ENCODE data around the gene SEL1L. TPM values are rescaled to one million over a fixed set of nuclear protein-coding genes. Genes with fewer than 3 reads are reported as not detected.
"Not testable (repeated sequence)": the region's sequence is repeated elsewhere in the genome, so short reads cannot be mapped to it uniquely, and the experiment has no call there.

Gene SEL1L
- polyA plus RNA-seq, 1 donor from 2014 or later, result 39.7 TPM

DNA sequence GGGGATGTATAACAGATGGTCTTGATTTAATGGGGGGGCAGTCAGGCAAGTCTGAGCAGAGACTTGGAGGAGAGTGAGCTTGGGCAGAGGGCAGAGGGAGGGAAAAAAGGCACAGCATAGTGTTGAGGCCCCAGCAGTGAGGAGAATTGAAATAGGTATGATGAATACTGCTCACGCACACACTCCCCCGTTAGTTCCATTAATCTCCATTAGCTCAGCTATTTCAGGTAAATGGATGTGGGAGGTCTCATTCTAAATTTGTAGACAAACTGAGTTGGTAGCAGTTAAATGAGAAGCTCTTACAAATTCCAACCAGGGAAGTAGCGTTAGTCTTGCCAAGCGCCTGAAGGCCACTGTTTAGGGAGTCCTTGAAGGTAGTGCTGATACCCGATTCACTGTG lies 66.8 kb downstream of the SEL1L start:
- H3F3A ChIP-seq (ENCODE audit: insufficient read depth, low read length, poor library complexity, severe bottlenecking), result no peaks in the 10 kb centered on the region
- no peak overlapping the region for H3K4me2 ChIP-seq (ENCODE audit: low read length)
- TF ChIP-seq TAF1 (IDR thresholded peaks at IDR 0.05; ENCODE audit: low read depth), result no peak
- no peak for TF ChIP-seq POLR2AphosphoS5 (IDR thresholded peaks at IDR 0.05)
- TF ChIP-seq SMC3 (conservative IDR thresholded peaks at IDR 0.05; ENCODE audit: poor library complexity), result no peak
- no peak for TF ChIP-seq EP300 (conservative IDR thresholded peaks at IDR 0.05; ENCODE audit: poor library complexity, severe bottlenecking)
- TF ChIP-seq RAD21 (conservative IDR thresholded peaks at IDR 0.05), result no peak
- no peak for TF ChIP-seq MXI1 (conservative IDR thresholded peaks at IDR 0.05; ENCODE audit: poor library complexity, severe bottlenecking)
- TF ChIP-seq EZH2 (IDR thresholded peaks at IDR 0.05; ENCODE audit: borderline replicate concordance, insufficient read depth, low read length, poor library complexity, severe bottlenecking), result no peak
- TF ChIP-seq, protein P1, sequence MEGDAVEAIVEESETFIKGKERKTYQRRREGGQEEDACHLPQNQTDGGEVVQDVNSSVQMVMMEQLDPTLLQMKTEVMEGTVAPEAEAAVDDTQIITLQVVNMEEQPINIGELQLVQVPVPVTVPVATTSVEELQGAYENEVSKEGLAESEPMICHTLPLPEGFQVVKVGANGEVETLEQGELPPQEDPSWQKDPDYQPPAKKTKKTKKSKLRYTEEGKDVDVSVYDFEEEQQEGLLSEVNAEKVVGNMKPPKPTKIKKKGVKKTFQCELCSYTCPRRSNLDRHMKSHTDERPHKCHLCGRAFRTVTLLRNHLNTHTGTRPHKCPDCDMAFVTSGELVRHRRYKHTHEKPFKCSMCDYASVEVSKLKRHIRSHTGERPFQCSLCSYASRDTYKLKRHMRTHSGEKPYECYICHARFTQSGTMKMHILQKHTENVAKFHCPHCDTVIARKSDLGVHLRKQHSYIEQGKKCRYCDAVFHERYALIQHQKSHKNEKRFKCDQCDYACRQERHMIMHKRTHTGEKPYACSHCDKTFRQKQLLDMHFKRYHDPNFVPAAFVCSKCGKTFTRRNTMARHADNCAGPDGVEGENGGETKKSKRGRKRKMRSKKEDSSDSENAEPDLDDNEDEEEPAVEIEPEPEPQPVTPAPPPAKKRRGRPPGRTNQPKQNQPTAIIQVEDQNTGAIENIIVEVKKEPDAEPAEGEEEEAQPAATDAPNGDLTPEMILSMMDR (IDR thresholded peaks at IDR 0.05; ENCODE audit: poor library complexity, severe bottlenecking), result no peak
- TF ChIP-seq, protein P2, sequence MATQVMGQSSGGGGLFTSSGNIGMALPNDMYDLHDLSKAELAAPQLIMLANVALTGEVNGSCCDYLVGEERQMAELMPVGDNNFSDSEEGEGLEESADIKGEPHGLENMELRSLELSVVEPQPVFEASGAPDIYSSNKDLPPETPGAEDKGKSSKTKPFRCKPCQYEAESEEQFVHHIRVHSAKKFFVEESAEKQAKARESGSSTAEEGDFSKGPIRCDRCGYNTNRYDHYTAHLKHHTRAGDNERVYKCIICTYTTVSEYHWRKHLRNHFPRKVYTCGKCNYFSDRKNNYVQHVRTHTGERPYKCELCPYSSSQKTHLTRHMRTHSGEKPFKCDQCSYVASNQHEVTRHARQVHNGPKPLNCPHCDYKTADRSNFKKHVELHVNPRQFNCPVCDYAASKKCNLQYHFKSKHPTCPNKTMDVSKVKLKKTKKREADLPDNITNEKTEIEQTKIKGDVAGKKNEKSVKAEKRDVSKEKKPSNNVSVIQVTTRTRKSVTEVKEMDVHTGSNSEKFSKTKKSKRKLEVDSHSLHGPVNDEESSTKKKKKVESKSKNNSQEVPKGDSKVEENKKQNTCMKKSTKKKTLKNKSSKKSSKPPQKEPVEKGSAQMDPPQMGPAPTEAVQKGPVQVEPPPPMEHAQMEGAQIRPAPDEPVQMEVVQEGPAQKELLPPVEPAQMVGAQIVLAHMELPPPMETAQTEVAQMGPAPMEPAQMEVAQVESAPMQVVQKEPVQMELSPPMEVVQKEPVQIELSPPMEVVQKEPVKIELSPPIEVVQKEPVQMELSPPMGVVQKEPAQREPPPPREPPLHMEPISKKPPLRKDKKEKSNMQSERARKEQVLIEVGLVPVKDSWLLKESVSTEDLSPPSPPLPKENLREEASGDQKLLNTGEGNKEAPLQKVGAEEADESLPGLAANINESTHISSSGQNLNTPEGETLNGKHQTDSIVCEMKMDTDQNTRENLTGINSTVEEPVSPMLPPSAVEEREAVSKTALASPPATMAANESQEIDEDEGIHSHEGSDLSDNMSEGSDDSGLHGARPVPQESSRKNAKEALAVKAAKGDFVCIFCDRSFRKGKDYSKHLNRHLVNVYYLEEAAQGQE (IDR thresholded peaks at IDR 0.05; ENCODE audit: borderline replicate concordance), result no peak
- H4K20me1 ChIP-seq (ENCODE audit: insufficient read depth), result no peaks in the 10 kb centered on the region
- no peaks in the 10 kb centered on the region for H3K9me3 ChIP-seq (ENCODE audit: low read length)
- no peaks in the 10 kb centered on the region for H3K9me2 ChIP-seq (ENCODE audit: insufficient read depth, low read length)
- no peak overlapping the region for H3K4me3 ChIP-seq (ENCODE audit: low read length)
- no peaks in the 10 kb centered on the region for H3K27me3 ChIP-seq (ENCODE audit: insufficient read depth, low read depth, low read length)
- H3K36me3 ChIP-seq (ENCODE audit: insufficient read depth, low read length), result no peaks in the 10 kb centered on the region
- no peak overlapping the region for H3K9ac ChIP-seq (ENCODE audit: low read length)
- H3K79me2 ChIP-seq (replicated peaks; ENCODE audit: insufficient read depth, low read length), result no peaks in the 10 kb centered on the region
- no peak overlapping the region for H2AFZ ChIP-seq (ENCODE audit: low read depth, low read length)
- H3K27ac ChIP-seq (ENCODE audit: low read length), result no peak overlapping the region

DNA sequence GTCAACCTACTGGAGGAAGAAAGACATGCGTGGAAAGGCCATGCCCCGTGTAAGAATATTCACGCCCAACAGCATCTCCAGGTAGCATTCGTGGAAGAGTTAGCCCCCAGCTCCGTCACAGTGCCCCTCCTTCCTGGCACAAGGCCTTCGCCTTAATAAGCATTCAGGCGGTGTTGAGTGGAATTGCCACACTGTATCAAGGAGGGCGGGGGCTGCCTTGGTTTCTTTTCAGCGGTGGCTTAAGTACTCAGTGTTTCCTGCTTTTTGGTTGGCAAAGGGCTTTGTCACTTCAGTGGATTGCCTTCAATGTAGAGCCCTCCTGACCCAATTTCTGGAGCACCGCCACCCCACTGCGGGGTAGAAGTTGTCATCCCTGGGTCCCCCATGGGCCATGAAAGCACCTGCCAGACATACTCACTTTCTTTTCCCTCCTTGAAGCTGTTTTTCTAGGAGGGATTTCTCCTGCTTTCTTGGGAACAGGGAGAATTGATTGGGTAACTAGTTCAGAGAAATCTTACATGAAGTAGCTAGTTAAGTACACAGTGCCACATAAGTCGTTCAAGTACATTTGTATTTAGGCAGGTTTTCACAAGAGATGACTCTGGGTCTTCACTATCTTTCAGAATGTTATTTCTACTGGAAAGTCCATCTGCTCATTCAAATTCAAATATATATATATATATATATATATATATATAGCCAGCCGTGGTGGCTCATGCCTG lies 68.0 kb downstream of the SEL1L start:
- no peak overlapping the region for H3K4me3 ChIP-seq (ENCODE audit: low read length)
- no peak for TF ChIP-seq MXI1 (conservative IDR thresholded peaks at IDR 0.05; ENCODE audit: poor library complexity, severe bottlenecking)
- no peak for TF ChIP-seq EZH2 (IDR thresholded peaks at IDR 0.05; ENCODE audit: borderline replicate concordance, insufficient read depth, low read length, poor library complexity, severe bottlenecking)
- TF ChIP-seq, protein P1 (IDR thresholded peaks at IDR 0.05; ENCODE audit: poor library complexity, severe bottlenecking), result no peak
- TF ChIP-seq TAF1 (IDR thresholded peaks at IDR 0.05; ENCODE audit: low read depth), result no peak
- TF ChIP-seq SMC3 (conservative IDR thresholded peaks at IDR 0.05; ENCODE audit: poor library complexity), result no peak
- no peak for TF ChIP-seq EP300 (conservative IDR thresholded peaks at IDR 0.05; ENCODE audit: poor library complexity, severe bottlenecking)
- TF ChIP-seq POLR2AphosphoS5 (IDR thresholded peaks at IDR 0.05), result no peak
- TF ChIP-seq, protein P2 (IDR thresholded peaks at IDR 0.05; ENCODE audit: borderline replicate concordance), result no peak
- TF ChIP-seq RAD21 (conservative IDR thresholded peaks at IDR 0.05), result no peak
- no peaks in the 10 kb centered on the region for H3K27me3 ChIP-seq (ENCODE audit: insufficient read depth, low read depth, low read length)
- no peak overlapping the region for H2AFZ ChIP-seq (ENCODE audit: low read depth, low read length)
- no peak overlapping the region for H3K27ac ChIP-seq (ENCODE audit: low read length)
- no peaks in the 10 kb centered on the region for H3F3A ChIP-seq (ENCODE audit: insufficient read depth, low read length, poor library complexity, severe bottlenecking)
- no peaks in the 10 kb centered on the region for H3K9me2 ChIP-seq (ENCODE audit: insufficient read depth, low read length)
- H3K9me3 ChIP-seq (ENCODE audit: low read length), result no peaks in the 10 kb centered on the region
- H3K9ac ChIP-seq (ENCODE audit: low read length), result no peak overlapping the region
- H3K79me2 ChIP-seq (replicated peaks; ENCODE audit: insufficient read depth, low read length), result no peaks in the 10 kb centered on the region
- no peak overlapping the region for H3K4me2 ChIP-seq (ENCODE audit: low read length)
- no peaks in the 10 kb centered on the region for H4K20me1 ChIP-seq (ENCODE audit: insufficient read depth)
- no peaks in the 10 kb centered on the region for H3K36me3 ChIP-seq (ENCODE audit: insufficient read depth, low read length)

DNA sequence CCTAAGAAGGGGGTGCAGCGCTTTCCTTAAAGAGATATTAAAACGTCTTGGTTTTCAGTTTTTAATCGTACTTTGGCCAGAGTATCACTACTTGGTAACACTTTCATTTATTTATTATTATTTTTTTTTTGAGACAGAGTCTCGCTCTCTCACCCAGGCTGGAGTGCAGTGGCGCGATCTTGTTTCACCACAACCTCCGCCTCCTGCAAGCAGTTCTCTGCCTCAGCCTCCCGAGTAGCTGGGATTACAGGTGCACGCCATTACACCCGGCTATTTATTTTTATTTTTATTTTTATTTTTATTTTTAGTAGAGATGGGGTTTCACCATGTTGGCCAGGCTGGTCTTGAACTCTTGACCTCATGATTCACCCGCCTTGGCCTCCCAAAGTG lies 68.7 kb downstream of the SEL1L start:
- H3K27ac ChIP-seq (ENCODE audit: low read length), result not testable (repeated sequence)

More for the DNA sequence above, 68.7 kb downstream of the SEL1L start:
- not testable (repeated sequence) for H3K9ac ChIP-seq (ENCODE audit: low read length); H2AFZ ChIP-seq (ENCODE audit: low read depth, low read length); H3K36me3 ChIP-seq (ENCODE audit: insufficient read depth, low read length); H3K9me2 ChIP-seq (ENCODE audit: insufficient read depth, low read length); H3K27me3 ChIP-seq (ENCODE audit: insufficient read depth, low read depth, low read length); H3K4me2 ChIP-seq (ENCODE audit: low read length); H4K20me1 ChIP-seq (ENCODE audit: insufficient read depth); H3K9me3 ChIP-seq (ENCODE audit: low read length); H3F3A ChIP-seq (ENCODE audit: insufficient read depth, low read length, poor library complexity, severe bottlenecking); H3K4me3 ChIP-seq (ENCODE audit: low read length); H3K79me2 ChIP-seq (replicated peaks; ENCODE audit: insufficient read depth, low read length)
